ENCODE data around the gene USE1.

DNA sequence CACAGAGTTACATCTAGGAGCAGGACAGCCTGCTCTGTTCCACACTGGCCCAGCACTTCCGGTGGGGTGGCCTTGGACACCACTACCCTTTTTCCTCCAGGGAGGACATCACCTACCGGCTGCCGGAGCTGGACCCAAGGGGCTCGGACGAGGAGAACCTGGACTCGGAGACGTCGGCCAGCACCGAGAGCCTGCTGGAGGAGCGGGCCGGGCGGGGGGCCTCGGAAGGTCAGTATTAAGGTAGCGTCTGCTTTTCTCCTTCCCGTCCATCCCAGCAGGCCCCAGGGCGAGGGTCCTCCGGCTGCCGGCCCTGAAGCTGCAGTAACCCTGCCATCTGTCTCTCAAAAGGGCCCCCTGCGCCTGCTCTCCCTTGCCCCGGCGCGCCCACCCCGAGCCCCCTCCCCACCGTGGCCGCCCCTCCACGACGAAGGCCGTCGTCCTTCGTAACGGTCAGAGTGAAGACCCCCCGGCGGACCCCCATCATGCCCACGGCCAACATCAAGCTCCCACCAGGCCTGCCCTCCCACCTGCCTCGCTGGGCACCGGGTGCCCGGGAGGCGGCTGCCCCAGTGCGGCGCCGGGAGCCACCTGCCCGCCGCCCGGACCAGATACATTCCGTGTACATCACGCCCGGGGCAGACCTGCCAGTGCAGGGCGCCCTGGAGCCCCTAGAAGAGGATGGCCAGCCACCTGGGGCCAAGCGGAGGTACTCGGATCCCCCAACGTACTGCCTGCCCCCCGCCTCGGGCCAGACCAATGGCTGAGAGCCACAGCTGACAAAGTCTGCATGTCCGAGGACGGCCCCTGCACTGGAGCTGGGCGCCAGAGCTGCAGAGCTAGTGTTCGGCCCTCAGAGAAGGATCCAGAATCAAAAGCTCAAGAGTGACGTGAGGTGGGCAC lies 3.4 kb upstream of the USE1 start:
- TF ChIP-seq, protein P1, sequence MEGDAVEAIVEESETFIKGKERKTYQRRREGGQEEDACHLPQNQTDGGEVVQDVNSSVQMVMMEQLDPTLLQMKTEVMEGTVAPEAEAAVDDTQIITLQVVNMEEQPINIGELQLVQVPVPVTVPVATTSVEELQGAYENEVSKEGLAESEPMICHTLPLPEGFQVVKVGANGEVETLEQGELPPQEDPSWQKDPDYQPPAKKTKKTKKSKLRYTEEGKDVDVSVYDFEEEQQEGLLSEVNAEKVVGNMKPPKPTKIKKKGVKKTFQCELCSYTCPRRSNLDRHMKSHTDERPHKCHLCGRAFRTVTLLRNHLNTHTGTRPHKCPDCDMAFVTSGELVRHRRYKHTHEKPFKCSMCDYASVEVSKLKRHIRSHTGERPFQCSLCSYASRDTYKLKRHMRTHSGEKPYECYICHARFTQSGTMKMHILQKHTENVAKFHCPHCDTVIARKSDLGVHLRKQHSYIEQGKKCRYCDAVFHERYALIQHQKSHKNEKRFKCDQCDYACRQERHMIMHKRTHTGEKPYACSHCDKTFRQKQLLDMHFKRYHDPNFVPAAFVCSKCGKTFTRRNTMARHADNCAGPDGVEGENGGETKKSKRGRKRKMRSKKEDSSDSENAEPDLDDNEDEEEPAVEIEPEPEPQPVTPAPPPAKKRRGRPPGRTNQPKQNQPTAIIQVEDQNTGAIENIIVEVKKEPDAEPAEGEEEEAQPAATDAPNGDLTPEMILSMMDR (conservative IDR thresholded peaks at IDR 0.05; ENCODE audit: low read length): no peak
- TF ChIP-seq EZH2phosphoT487 (IDR thresholded peaks at IDR 0.05; ENCODE audit: borderline replicate concordance): no peak
